ENCODE data around the gene MTHFD1L.
"Not testable (repeated sequence)": the region's sequence is repeated elsewhere in the genome, so short reads cannot be mapped to it uniquely, and the experiment has no call there.

Gene MTHFD1L

GRCh38 chr6:151067684-151068596 lies 202.4 kb downstream of the MTHFD1L start:
- DNase-seq (ENCODE audit: low spot score): peak; percentile 55

GRCh38 chr6:151068761-151069312 lies 203.3 kb downstream of the MTHFD1L start:
- DNase-seq (ENCODE audit: low spot score): no peak

- no peak for DNase-seq (ENCODE audit: low spot score)
Observed at GRCh38 chr6:151069641-151070040, 204.1 kb downstream of the MTHFD1L start.

- no peak for DNase-seq (ENCODE audit: low spot score)
Observed at GRCh38 chr6:151070631-151071051, 205.1 kb downstream of the MTHFD1L start.

- no peak for DNase-seq (ENCODE audit: low spot score)
Observed at GRCh38 chr6:151071295-151071694, 205.8 kb downstream of the MTHFD1L start.

GRCh38 chr6:151073146-151073545 lies 207.6 kb downstream of the MTHFD1L start:
- DNase-seq (ENCODE audit: low spot score): no peak

GRCh38 chr6:151073701-151074100 lies 208.2 kb downstream of the MTHFD1L start:
- no peak for DNase-seq (ENCODE audit: low spot score)

- DNase-seq (ENCODE audit: low spot score): no peak
Observed at GRCh38 chr6:151075005-151075404, 209.5 kb downstream of the MTHFD1L start.

GRCh38 chr6:151075527-151075926 lies 210.0 kb downstream of the MTHFD1L start:
- DNase-seq (ENCODE audit: low spot score): no peak

- no peak for DNase-seq (ENCODE audit: low spot score)
Observed at GRCh38 chr6:151075930-151076555, 210.5 kb downstream of the MTHFD1L start.

- no peak for DNase-seq (ENCODE audit: low spot score)
Observed at GRCh38 chr6:151078655-151079054, 213.2 kb downstream of the MTHFD1L start.

GRCh38 chr6:151081656-151082055 lies 216.2 kb downstream of the MTHFD1L start:
- DNase-seq (ENCODE audit: low spot score): no peak

- DNase-seq (ENCODE audit: low spot score): no peak
Observed at GRCh38 chr6:151082079-151082478, 216.6 kb downstream of the MTHFD1L start.

- no peak for DNase-seq (ENCODE audit: low spot score)
Observed at GRCh38 chr6:151084275-151084674, 218.8 kb downstream of the MTHFD1L start.

- DNase-seq (ENCODE audit: low spot score): not testable (repeated sequence)
Observed at GRCh38 chr6:151087055-151087454, 221.6 kb downstream of the MTHFD1L start.

GRCh38 chr6:151087861-151088598 lies 222.5 kb downstream of the MTHFD1L start:
- DNase-seq (ENCODE audit: low spot score): no peak

GRCh38 chr6:151088599-151088935 lies 223.1 kb downstream of the MTHFD1L start:
- no peak for DNase-seq (ENCODE audit: low spot score)

GRCh38 chr6:151088963-151089362 lies 223.5 kb downstream of the MTHFD1L start:
- no peak for DNase-seq (ENCODE audit: low spot score)

- DNase-seq (ENCODE audit: low spot score): no peak
Observed at GRCh38 chr6:151089978-151090377, 224.5 kb downstream of the MTHFD1L start.

GRCh38 chr6:151091571-151091970 lies 226.1 kb downstream of the MTHFD1L start:
- DNase-seq (ENCODE audit: low spot score): no peak

- no peak for DNase-seq (ENCODE audit: low spot score)
Observed at GRCh38 chr6:151092591-151092990, 227.1 kb downstream of the MTHFD1L start.

- DNase-seq (ENCODE audit: low spot score): no peak
Observed at GRCh38 chr6:151093706-151094105, 228.2 kb downstream of the MTHFD1L start.
